HG03354 (cell line): Measurements from ENCODE around the gene LAP3.
"Not testable (repeated sequence)": the region's sequence is repeated elsewhere in the genome, so short reads cannot be mapped to it uniquely, and the experiment has no call there.

Experiments used
- ATAC-seq: cut with Tn5 transposase; IDR thresholded peaks from one replicate; pipeline ENCODE4 v1.9.1; 2021; ENCODE audit warnings: mild to moderate bottlenecking; ENCODE audit not compliant: unreplicated experiment, poor library complexity, severe bottlenecking

Gene LAP3

GRCh38 chr4:17560065-17560673 lies 16.8 kb upstream of the LAP3 start:
- ATAC-seq, result no peak

DNA sequence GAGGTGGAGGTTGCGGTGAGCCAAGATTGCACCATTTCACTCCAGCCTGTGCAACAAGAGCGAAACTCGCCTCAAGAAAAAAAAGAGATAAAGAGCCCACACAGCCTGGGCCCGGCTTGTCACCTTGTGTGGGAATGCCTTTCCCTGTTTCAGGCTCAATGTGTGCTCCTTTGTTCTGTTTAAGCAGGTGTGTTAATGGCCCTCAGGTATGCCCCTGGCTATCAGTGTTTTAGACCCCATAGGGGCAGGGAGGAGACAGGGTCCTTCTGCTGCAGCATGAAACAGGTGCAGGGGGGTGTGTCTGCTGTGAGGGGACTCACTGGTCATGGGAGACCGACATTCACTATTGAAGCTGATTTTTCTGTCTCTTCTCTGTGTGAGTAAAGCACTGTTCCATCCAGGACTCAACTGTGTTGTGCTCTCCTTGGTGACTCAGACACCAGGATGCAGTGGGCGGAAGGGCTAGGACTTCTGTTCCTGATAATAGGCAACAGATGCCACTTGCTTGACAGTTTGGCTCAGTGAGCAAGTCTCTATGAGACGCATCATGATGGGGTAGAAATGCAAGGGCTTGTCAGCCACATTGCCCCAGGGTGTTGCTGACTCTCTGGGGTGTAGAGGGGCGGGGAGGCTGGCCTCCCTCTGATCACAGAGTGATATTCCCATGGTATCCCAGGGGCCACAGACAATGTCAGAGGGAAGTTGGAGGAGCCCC lies 15.6 kb upstream of the LAP3 start:
- no peak for ATAC-seq

DNA sequence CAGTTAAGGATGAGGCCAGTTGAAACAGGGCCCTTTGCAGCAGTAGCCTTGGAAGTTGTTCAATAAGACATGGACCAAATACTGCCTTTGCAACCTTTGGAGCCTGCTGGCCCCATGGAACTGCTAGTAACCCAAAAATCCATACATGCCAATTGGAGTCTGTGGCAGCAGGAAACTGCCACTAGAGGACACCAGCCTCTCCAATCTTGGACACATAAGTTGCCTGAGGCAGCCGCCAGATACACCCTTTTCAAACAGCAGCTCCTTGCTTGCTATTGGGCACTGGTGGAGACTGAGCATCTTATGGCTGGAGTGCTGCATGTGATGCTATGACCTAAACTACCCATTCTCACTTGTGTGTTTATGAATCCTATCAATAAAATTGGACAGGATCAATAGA lies 14.8 kb upstream of the LAP3 start:
- no peak for ATAC-seq

GRCh38 chr4:17565846-17566245 lies 11.2 kb upstream of the LAP3 start:
- no peak for ATAC-seq

DNA sequence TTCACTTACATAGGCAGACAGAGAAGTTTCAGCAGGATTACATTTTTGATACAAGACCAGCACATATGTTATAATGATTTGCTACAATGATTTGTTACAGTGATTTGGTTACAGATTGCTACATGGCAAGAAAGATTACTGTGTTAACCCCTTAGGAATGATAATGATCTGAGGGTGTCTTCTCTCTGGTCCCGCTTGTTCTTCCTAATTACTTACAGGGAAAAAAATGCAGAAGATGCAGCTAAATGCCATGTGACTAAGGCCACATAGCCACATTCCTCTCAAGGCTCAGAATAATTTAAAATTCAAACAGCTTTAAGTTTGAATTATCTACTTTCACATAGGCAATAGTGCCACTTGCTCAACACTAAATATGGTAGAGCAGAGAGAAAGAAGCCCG lies 9.7 kb upstream of the LAP3 start:
- ATAC-seq, result no peak

DNA sequence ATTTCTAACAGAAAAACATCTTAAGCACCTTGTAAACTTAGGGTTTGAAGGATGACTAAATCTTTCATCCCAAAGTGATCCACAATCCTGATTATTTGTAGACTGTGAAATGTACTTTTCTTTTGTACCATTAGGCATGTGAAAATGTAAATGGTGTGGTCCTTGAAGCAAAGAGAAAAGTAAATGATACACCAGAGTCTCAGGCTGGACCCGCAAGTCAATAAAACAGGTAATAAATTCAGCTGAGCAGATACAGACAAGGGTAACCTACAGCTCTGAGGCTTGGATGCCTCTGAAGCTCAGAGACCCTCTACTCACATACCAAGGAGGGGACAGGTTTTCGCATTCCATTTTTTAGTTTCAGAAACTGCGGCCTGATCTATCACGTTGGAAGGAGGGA lies 2.8 kb upstream of the LAP3 start:
- ATAC-seq, result no peak

GRCh38 chr4:17575177-17575576 lies 1.8 kb upstream of the LAP3 start:
- ATAC-seq, result not testable (repeated sequence)

DNA sequence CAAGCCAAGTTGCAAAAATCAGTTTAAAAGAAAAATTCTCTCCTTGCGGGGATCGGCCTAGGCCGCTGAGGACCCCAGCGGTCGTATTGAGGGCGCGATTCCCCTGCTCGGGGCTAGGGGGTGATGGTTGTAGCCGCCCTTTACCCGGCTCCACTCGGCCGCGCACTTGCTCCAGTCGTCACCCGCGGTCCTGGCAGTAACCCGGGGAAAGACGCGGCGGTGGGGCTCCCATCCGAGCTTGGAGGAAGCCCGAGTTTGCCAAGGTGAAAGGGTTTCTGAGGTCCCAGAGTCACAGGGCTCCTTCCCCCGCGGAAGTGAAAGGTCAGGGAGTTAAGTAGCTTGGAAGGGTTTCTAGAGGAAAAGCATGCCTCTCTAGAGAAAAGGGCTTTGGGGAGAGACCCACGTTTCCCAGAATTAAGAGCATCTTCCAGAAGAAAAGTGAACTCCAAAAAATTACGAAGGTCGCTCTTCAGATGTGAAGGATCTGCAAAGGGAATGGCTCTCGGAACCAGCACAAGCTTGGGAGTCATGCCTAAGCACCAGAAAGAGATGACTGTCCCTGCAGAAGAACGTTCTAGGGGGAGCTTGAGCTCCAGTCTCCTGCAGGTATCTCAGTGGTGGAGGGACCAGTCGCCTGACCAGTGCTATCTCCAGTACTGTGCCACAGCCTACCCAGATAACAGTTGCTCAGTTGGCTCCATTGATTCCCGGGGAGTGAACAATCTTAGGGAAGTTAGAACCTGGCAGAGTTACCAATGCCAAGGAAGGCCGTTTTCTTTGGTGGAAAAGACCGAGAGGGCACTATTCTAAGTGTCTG lies 875 bp downstream of the LAP3 start:
- peak; percentile 22 for ATAC-seq

DNA sequence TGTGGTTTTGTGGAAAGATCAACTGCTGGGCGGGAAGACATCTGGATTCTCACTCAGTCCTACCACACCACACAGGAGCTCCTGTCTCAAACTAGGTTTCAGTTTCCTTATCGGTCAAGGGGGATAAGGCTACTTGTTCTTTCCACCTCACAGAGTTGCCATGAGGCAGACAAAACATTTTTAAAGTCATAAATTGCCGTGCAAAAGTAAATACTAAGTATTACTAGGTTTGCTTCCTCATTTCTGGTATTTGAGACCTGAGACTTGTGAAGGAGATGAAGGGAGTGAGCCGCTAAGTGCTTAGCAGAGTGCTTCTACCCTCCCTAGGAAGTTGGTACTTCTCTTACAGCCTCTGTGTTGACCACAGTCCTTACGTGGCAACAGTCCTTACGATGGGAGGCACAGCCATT lies 1.5 kb downstream of the LAP3 start:
- ATAC-seq, result peak; percentile 33

DNA sequence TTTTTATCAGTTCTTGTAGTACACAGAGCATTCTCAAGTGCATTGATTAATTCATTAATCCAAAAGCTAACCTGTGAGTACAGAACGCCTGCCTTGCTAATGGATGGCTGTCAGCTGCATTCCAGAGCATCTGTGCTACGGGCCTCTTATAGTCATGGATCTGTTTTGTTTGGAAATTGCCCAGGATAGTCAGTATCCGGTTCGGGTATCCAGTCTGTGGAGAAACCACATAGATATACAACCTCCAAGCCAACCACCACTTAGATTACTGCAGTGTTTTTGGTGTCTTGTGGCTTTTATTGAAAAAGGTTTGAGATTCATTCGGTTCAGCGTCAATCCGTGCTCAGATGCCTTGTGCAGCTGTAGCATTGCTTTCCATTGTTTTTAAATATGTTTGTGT lies 4.0 kb downstream of the LAP3 start:
- no peak for ATAC-seq

DNA sequence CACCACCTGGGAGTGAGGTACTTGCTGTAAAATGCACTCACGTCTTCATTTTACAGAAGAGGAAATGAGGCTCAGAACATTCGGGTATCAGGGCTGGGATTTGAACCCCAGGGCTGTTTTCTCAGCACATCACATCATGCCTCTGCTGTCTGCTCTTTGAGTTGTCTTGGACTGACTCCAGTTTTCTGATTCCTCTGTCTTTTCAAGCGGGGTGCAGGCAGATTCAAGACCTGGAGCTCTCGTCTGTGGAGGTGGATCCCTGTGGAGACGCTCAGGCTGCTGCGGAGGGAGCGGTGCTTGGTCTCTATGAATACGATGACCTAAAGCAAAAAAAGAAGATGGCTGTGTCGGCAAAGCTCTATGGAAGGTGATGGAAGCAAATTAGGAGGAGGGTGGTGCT lies 6.3 kb downstream of the LAP3 start:
- no peak for ATAC-seq

- ATAC-seq, result no peak
Observed at GRCh38 chr4:17583941-17584340, 6.9 kb downstream of the LAP3 start.

GRCh38 chr4:17584521-17585213 lies 7.7 kb downstream of the LAP3 start:
- no peak for ATAC-seq

DNA sequence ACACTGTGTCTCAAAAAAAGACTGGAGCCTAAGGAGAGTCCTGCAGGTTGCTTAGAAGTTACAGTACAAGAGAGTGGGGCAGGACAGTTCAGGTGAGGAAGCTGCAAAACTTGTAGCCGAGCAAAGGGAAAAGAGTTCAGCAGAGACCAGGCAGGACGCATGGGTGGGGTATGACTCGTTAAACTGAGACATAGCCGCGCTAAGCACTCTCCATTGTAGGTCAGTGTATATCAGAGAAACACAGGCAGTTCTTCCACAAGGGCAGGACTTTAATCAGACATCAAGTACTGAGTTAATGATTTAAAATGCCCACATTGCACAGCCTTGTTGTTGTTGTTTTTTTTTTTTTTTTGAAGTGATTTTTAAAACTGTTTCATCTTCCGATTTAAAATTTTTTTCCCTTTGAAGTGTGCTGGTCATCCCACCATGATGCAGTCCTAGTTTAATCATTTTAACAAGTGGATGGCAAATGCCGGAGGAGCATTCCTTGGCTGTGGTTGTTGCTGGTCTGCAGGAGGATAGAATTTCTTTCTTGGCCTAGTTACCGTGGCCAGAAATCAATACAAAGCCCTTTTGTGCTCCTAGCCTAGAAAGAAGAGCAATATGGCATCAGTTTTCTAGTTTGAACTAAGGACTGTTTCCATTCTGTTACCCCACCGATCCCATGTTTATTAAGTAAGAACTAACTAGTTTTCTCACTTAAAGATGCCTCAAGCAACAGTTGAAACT lies 10.3 kb downstream of the LAP3 start:
- no peak for ATAC-seq

DNA sequence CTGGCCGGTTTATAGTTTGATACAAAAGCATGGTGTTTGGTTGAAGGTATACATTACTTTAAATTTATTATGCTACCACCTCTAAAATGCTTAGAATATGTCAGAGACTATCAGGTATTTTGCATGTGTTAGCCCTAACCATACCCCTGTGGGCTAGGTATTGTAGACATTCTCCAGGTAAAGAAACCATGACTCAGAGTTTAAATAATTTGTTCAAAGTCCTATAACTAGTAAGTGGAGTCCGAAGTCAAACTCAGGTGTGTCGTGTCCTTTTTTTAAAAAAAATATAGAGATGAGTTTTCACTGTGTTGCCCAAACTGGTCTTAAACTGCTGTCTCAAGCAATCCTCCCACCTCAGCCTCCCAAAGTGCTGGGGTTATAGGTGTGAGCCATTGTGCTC lies 12.4 kb downstream of the LAP3 start:
- no peak for ATAC-seq

- peak; percentile 83 for ATAC-seq
Observed at GRCh38 chr4:17595471-17596005, 18.5 kb downstream of the LAP3 start.

GRCh38 chr4:17597517-17597916 lies 20.5 kb downstream of the LAP3 start:
- ATAC-seq, result no peak

- ATAC-seq, result no peak
Observed at GRCh38 chr4:17599826-17600225, 22.8 kb downstream of the LAP3 start.

- no peak for ATAC-seq
Observed at GRCh38 chr4:17605236-17605635, 28.2 kb downstream of the LAP3 start.
